HG02970 (cell line): ENCODE data around the gene FAM24B.
"Not testable (repeated sequence)": the region's sequence is repeated elsewhere in the genome, so short reads cannot be mapped to it uniquely, and the experiment has no call there.

Experiments
- ATAC-seq: cut with Tn5 transposase; IDR thresholded peaks from one replicate; pipeline ENCODE4 v1.9.1; 2021; ENCODE audit warnings: mild to moderate bottlenecking, moderate library complexity, moderate number of reproducible peaks; ENCODE audit not compliant: unreplicated experiment, low FRiP score

FAM24B gene

GRCh38 chr10:122879339-122880273 is at the start of gene FAM24B:
Gene FAM24B (minus strand): TSS chr10:122879581. CDS start chr10:122850515, 29,066 bp downstream.
- peak; percentile 72 for ATAC-seq

- no peak for ATAC-seq
Observed at GRCh38 chr10:122915700-122916099, 36.3 kb upstream of the FAM24B start.

GRCh38 chr10:122911889-122912484 is 32.6 kb upstream of the FAM24B start:
- no peak for ATAC-seq

GRCh38 chr10:122910310-122910709 is 30.9 kb upstream of the FAM24B start, which contains the start of gene FAM24A:
Gene FAM24A (plus strand): TSS chr10:122910610. CDS start chr10:122911635, 1,025 bp downstream.
- no peak for ATAC-seq

- not testable (repeated sequence) for ATAC-seq
Observed at GRCh38 chr10:122903861-122904260, 24.5 kb upstream of the FAM24B start.

- no peak for ATAC-seq
Observed at GRCh38 chr10:122894261-122894944, 15.0 kb upstream of the FAM24B start.

GRCh38 chr10:122884166-122884565 is 4.8 kb upstream of the FAM24B start:
- no peak for ATAC-seq

GRCh38 chr10:122882766-122883165 is 3.4 kb upstream of the FAM24B start:
- ATAC-seq: no peak

- peak; percentile 10 for ATAC-seq
Observed at GRCh38 chr10:122878799-122879338, 512 bp downstream of the FAM24B start.

GRCh38 chr10:122877264-122877663 is 2.1 kb downstream of the FAM24B start:
- ATAC-seq: no peak

- no peak for ATAC-seq
Observed at GRCh38 chr10:122876467-122876855, 2.9 kb downstream of the FAM24B start.

GRCh38 chr10:122875843-122876466 is 3.4 kb downstream of the FAM24B start:
- no peak for ATAC-seq

GRCh38 chr10:122871947-122872346 is 7.4 kb downstream of the FAM24B start:
- ATAC-seq: not testable (repeated sequence)

- not testable (repeated sequence) for ATAC-seq
Observed at GRCh38 chr10:122868768-122869167, 10.6 kb downstream of the FAM24B start.

- ATAC-seq: not testable (repeated sequence)
Observed at GRCh38 chr10:122866757-122867482, 12.5 kb downstream of the FAM24B start.

GRCh38 chr10:122864901-122865300 is 14.5 kb downstream of the FAM24B start:
- ATAC-seq: no peak

- no peak for ATAC-seq
Observed at GRCh38 chr10:122864194-122864592, 15.2 kb downstream of the FAM24B start.

GRCh38 chr10:122863216-122864193 is 15.9 kb downstream of the FAM24B start:
- no peak for ATAC-seq
